HG03025 (cell line): ENCODE measurements around the gene GUCD1.
"Not testable (repeated sequence)": the region's sequence is repeated elsewhere in the genome, so short reads cannot be mapped to it uniquely, and the experiment has no call there.

Source experiments
- ATAC-seq: cut with Tn5 transposase; IDR thresholded peaks from one replicate; pipeline ENCODE4 v1.9.1; 2021; ENCODE audit warnings: mild to moderate bottlenecking, moderate library complexity; ENCODE audit not compliant: unreplicated experiment, low FRiP score

The GUCD1 gene

GRCh38 chr22:24536089-24536488 is 18.8 kb downstream of the GUCD1 start:
- no peak for ATAC-seq

GRCh38 chr22:24535348-24535747 is 19.6 kb downstream of the GUCD1 start:
- ATAC-seq, result no peak

GRCh38 chr22:24532075-24532474 is 22.9 kb downstream of the GUCD1 start:
- ATAC-seq, result no peak

GRCh38 chr22:24530968-24531367 is 24.0 kb downstream of the GUCD1 start:
- not testable (repeated sequence) for ATAC-seq

- ATAC-seq, result no peak
Observed at GRCh38 chr22:24529898-24530297, 25.0 kb downstream of the GUCD1 start.

- no peak for ATAC-seq
Observed at GRCh38 chr22:24526191-24526590, 28.7 kb downstream of the GUCD1 start.

- ATAC-seq, result no peak
Observed at GRCh38 chr22:24525416-24526037, 29.4 kb downstream of the GUCD1 start.

GRCh38 chr22:24523873-24524272 is 31.1 kb downstream of the GUCD1 start:
- no peak for ATAC-seq

GRCh38 chr22:24521791-24522245 is 33.1 kb downstream of the GUCD1 start:
- no peak for ATAC-seq

GRCh38 chr22:24519496-24519895 is 35.4 kb downstream of the GUCD1 start:
- no peak for ATAC-seq

- ATAC-seq, result no peak
Observed at GRCh38 chr22:24518771-24519485, 36.0 kb downstream of the GUCD1 start.

- ATAC-seq, result no peak
Observed at GRCh38 chr22:24518228-24518627, 36.7 kb downstream of the GUCD1 start.

GRCh38 chr22:24517446-24517845 is 37.5 kb downstream of the GUCD1 start:
- no peak for ATAC-seq

- no peak for ATAC-seq
Observed at GRCh38 chr22:24516301-24516737, 38.6 kb downstream of the GUCD1 start.

GRCh38 chr22:24515027-24515338 is 40.0 kb downstream of the GUCD1 start:
- ATAC-seq, result no peak

GRCh38 chr22:24514241-24515026 is 40.5 kb downstream of the GUCD1 start:
- no peak for ATAC-seq

GRCh38 chr22:24513378-24514240 is 41.3 kb downstream of the GUCD1 start:
- no peak for ATAC-seq

- no peak for ATAC-seq
Observed at GRCh38 chr22:24512043-24512442, 42.9 kb downstream of the GUCD1 start.

- ATAC-seq, result no peak
Observed at GRCh38 chr22:24510637-24511625, 44.0 kb downstream of the GUCD1 start.
